OCI-LY7 (cell line): ENCODE measurements around the gene CDC42BPG. TPM values are rescaled to one million over a fixed set of nuclear protein-coding genes. Genes with fewer than 3 reads are reported as not detected.

Experiments
- BruUV-seq: library from RNA; stranded (reverse); fragments of 400-500 nt; replicated peaks from 2 replicates; lab custom pipeline; 2021; lab: Mats Ljungman, UMichigan
- CTCF ChIA-PET: fragments of 300-600 bp; sonication (Branson Sonifier 250); formaldehyde crosslinking; loops from one replicate; lab custom pipeline; 2022; ENCODE audit warnings: antibody characterized with exemption; ENCODE audit not compliant: unreplicated experiment; lab: Charles Lee
- POLR2A ChIA-PET: fragments of 300-600 bp; sonication (Branson Sonifier 250); formaldehyde crosslinking; loops from one replicate; lab custom pipeline; 2022; ENCODE audit warnings: antibody characterized with exemption; lab: Charles Lee
- DNase-seq: peaks from one replicate; pipeline ENCODE4 v3.0.0-alpha.2; 2015; ENCODE audit warnings: low spot score
- H2AFZ ChIP-seq: fragments of 200-600 bp; sonication (generic), shearing (Covaris generic); 2 replicates; pipeline ENCODE4 v1.6.1; 2014; ENCODE audit warnings: mild to moderate bottlenecking, antibody characterized with exemption, low read length, moderate library complexity
- H3K27ac ChIP-seq: fragments of 200-600 bp; sonication (generic); 2 replicates; pipeline ENCODE4 v1.5.1; 2014; ENCODE audit warnings: mixed run types, low read depth, mild to moderate bottlenecking, moderate library complexity, low read length, inconsistent platforms; ENCODE audit not compliant: poor library complexity, severe bottlenecking
- H3K36me3 ChIP-seq: fragments of 200-600 bp; sonication (generic); 2 replicates; pipeline ENCODE4 v1.6.1; 2014; ENCODE audit warnings: mild to moderate bottlenecking, antibody characterized with exemption, low read length, moderate library complexity, mixed read lengths; ENCODE audit not compliant: insufficient read depth
- H3K4me1 ChIP-seq: fragments of 200-600 bp; sonication (generic); 2 replicates; pipeline ENCODE4 v1.5.1; 2014; ENCODE audit warnings: mild to moderate bottlenecking, low read length; ENCODE audit not compliant: insufficient read depth, poor library complexity, severe bottlenecking
- H3K4me2 ChIP-seq: fragments of 200-600 bp; sonication (generic); 2 replicates; pipeline ENCODE4 v1.6.1; 2014; ENCODE audit warnings: mild to moderate bottlenecking, low read length
- H3K4me3 ChIP-seq: fragments of 200-600 bp; sonication (generic); 2 replicates; pipeline ENCODE4 v1.5.1; 2014; ENCODE audit warnings: mild to moderate bottlenecking, low read depth, low read length; ENCODE audit not compliant: poor library complexity, severe bottlenecking
- H3K79me2 ChIP-seq: fragments of 200-600 bp; sonication (generic); 2 replicates; pipeline ENCODE4 v1.6.1; 2016; ENCODE audit warnings: low read depth, mild to moderate bottlenecking, low read length, moderate library complexity, mixed read lengths; ENCODE audit not compliant: insufficient read depth
- H3K9me2 ChIP-seq: fragments of 200-600 bp; sonication (generic); 2 replicates; pipeline ENCODE4 v1.6.1; 2016; ENCODE audit warnings: mild to moderate bottlenecking, low read length, mixed read lengths; ENCODE audit not compliant: insufficient read depth
- H3K9me3 ChIP-seq: fragments of 200-600 bp; sonication (generic); 2 replicates; pipeline ENCODE4 v1.6.1; 2014; ENCODE audit warnings: mild to moderate bottlenecking, mixed run types, low read length, mixed read lengths
- H4K20me1 ChIP-seq: fragments of 200-600 bp; sonication (generic); 2 replicates; pipeline ENCODE4 v1.6.1; 2014; ENCODE audit warnings: mild to moderate bottlenecking, antibody characterized with exemption, low read length, moderate library complexity, mixed read lengths; ENCODE audit not compliant: insufficient read depth
- EZH2phosphoT487 ChIP-seq: fragments of 200-600 bp; sonication (generic); IDR thresholded peaks from 2 replicates; pipeline ENCODE4 v1.6.1; 2018; ENCODE audit warnings: low read depth, borderline replicate concordance, mild to moderate bottlenecking, mixed run types, antibody characterized with exemption, low read length, moderate library complexity, mixed read lengths
- intact Hi-C: fragments of 100-400 bp; cut with micrococcal nuclease; formaldehyde crosslinking; loops from one replicate; pipeline ENCODE4 v1.10.0; 2022; ENCODE audit not compliant: unreplicated experiment
- total RNA-seq, 2 experiments: library from RNA; depleted of rRNA in 1 of 2; stranded (reverse); fragments of >200 nt in 1 of 2; shearing (Covaris generic) in 1 of 2; gene quantifications; 2 replicates each; pipeline ENCODE4 v1.2.3, GENCODE V29; 2014 to 2022
- TF ChIP-seq, protein P1 (sequence below): fragments of 200-600 bp; sonication (generic); conservative IDR thresholded peaks from 2 replicates; pipeline ENCODE4 v1.5.1; 2014; ENCODE audit warnings: mild to moderate bottlenecking, antibody characterized with exemption, low read length, moderate library complexity, mixed read lengths

The CDC42BPG gene
- total RNA-seq, 2 experiments from 2014 or later: 3.5 to 4.9 TPM

GRCh38 chr11:64871492-64871891 lies 27.0 kb upstream of the CDC42BPG start:
- CTCF ChIA-PET: no interaction called here
- peak overlapping the region; percentile 97 for H3K27ac ChIP-seq
- no peaks in the 10 kb centered on the region for H3K9me2 ChIP-seq
- H3K4me3 ChIP-seq: peak overlapping the region; percentile 57
- H3K79me2 ChIP-seq: peaks cover 94% of the 10 kb centered on the region
- TF ChIP-seq, protein P1, sequence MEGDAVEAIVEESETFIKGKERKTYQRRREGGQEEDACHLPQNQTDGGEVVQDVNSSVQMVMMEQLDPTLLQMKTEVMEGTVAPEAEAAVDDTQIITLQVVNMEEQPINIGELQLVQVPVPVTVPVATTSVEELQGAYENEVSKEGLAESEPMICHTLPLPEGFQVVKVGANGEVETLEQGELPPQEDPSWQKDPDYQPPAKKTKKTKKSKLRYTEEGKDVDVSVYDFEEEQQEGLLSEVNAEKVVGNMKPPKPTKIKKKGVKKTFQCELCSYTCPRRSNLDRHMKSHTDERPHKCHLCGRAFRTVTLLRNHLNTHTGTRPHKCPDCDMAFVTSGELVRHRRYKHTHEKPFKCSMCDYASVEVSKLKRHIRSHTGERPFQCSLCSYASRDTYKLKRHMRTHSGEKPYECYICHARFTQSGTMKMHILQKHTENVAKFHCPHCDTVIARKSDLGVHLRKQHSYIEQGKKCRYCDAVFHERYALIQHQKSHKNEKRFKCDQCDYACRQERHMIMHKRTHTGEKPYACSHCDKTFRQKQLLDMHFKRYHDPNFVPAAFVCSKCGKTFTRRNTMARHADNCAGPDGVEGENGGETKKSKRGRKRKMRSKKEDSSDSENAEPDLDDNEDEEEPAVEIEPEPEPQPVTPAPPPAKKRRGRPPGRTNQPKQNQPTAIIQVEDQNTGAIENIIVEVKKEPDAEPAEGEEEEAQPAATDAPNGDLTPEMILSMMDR: no peak
- TF ChIP-seq EZH2phosphoT487: no peak
- peaks cover 84% of the 10 kb centered on the region for H3K36me3 ChIP-seq
- H3K4me2 ChIP-seq: peak overlapping the region; percentile 96
- peaks cover 16% of the 10 kb centered on the region; the same call in 1 of the 2 replicates for H4K20me1 ChIP-seq
- H3K9me3 ChIP-seq: no peaks in the 10 kb centered on the region
- BruUV-seq: no TSS peak
- DNase-seq: no peak
- intact Hi-C loops: no loop called here
- POLR2A ChIA-PET: interaction anchor here (7.3 to 8.8 kb wide), 2 partner anchors 10 to 21 kb away, joined by 90 to 115 read pairs; no protein-coding TSS in a partner anchor
- no peak overlapping the region for H2AFZ ChIP-seq
- peaks cover 100% of the 10 kb centered on the region for H3K4me1 ChIP-seq

DNA sequence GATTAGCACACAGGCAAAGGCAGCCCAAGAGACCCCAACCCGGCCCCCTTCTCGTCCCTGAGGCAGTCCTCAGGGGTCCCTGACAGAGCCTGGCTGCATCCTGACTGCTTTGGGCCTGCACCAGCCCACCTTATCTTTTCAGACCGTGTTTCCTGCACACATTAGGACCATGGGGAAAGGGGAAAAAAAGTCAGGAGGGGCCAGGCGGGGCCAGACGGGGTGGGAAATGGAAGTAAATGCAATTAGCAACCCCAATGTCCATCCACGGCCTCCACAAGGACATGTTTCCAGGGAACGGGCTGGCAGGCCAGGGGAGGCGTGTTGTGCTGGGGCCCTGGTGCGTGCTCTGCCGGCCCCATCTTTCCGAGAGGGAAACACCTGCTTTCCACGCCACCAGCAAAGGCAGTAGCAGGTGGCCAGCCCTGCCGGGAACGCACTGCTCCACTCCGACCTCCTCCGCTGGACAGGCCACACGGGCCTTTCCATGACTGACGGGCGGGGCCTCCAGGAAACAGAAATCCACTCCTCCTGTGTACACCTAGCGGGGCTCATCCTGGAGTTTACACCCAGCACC lies 26.5 kb upstream of the CDC42BPG start:
- ChIA-PET CTCF (interaction anchor here (2.9 kb wide), 1 partner anchor 23 kb away, joined by 16 read pairs; no protein-coding TSS in a partner anchor), POLR2A (interaction anchor here (0.9 to 13.0 kb wide), 3 partner anchors 11 to 92 kb away, joined by 3 to 178 read pairs (median 25); no protein-coding TSS in a partner anchor)
- Histone ChIP-seq H4K20me1 (0 out of 2 replicates have a peak, but pooled peaks cover 13% of the 10 kb centered on the region), H3K79me2 (peaks cover 94% of the 10 kb centered on the region), H2AFZ (no peak overlapping the region), H3K4me1 (peaks cover 100% of the 10 kb centered on the region), H3K36me3 (peaks cover 83% of the 10 kb centered on the region), H3K9me2 (no peaks in the 10 kb centered on the region), H3K4me3 (peak overlapping the region; percentile 57), H3K9me3 (no peaks in the 10 kb centered on the region), H3K4me2 (peak overlapping the region; percentile 96), H3K27ac (peak overlapping the region; percentile 97)
- intact Hi-C loops: no loop called here
- BruUV-seq: no TSS peak
- DNase-seq: no peak
- TF ChIP-seq, protein P1: no peak
- no peak for TF ChIP-seq EZH2phosphoT487
